HEK293 (cell line): ENCODE data around the gene RGL2.
A peak's percentile ranks its signal among the peaks of the same experiment; 100 is the strongest.

Source experiments
- GLIS1 ChIP-seq: fragments of 450-650 bp; formaldehyde crosslinking; IDR thresholded peaks from 2 replicates; pipeline ENCODE4 v1.5.1; 2016; ENCODE audit warnings: missing biosample characterization, missing genetic modification characterization
- IKZF3 ChIP-seq: fragments of 450-650 bp; IDR thresholded peaks from 2 replicates; pipeline ENCODE4 v1.5.0; 2018; ENCODE audit warnings: missing biosample characterization, mild to moderate bottlenecking, missing genetic modification characterization, moderate library complexity
- MEIS1 ChIP-seq: sonication (generic); formaldehyde crosslinking; IDR thresholded peaks from 2 replicates; pipeline ENCODE4 v1.8.1; 2022; ENCODE audit warnings: missing genetic modification reagents, mild to moderate bottlenecking, borderline replicate concordance
- PRDM1 ChIP-seq: fragments of 450-650 bp; formaldehyde crosslinking; IDR thresholded peaks from 2 replicates; pipeline ENCODE4; 2016; ENCODE audit warnings: missing biosample characterization, missing genetic modification characterization
- WT1 ChIP-seq: fragments of 450-650 bp; formaldehyde crosslinking; IDR thresholded peaks from 2 replicates; pipeline ENCODE4 v1.5.1; 2016; ENCODE audit warnings: missing biosample characterization, missing genetic modification characterization
- YY1 ChIP-seq: fragments of 450-650 bp; formaldehyde crosslinking; IDR thresholded peaks from 2 replicates; pipeline ENCODE4 v1.5.1; 2018; ENCODE audit warnings: missing biosample characterization, missing genetic modification characterization
- ZBTB17 ChIP-seq: fragments of 450-650 bp; formaldehyde crosslinking; IDR thresholded peaks from 2 replicates; pipeline ENCODE4 v1.5.1; 2016; ENCODE audit warnings: missing biosample characterization, missing genetic modification characterization
- ZBTB20 ChIP-seq: fragments of 450-650 bp; formaldehyde crosslinking; IDR thresholded peaks from 2 replicates; pipeline ENCODE4 v1.5.1; 2016; ENCODE audit warnings: missing biosample characterization, missing genetic modification characterization
- ZFP3 ChIP-seq: fragments of 450-650 bp; formaldehyde crosslinking; IDR thresholded peaks from 2 replicates; pipeline ENCODE4 v1.5.1; 2016; ENCODE audit warnings: low read depth, missing biosample characterization, missing genetic modification characterization
- ZIC2 ChIP-seq: fragments of 450-650 bp; formaldehyde crosslinking; IDR thresholded peaks from 2 replicates; pipeline ENCODE4 v1.5.1; 2016; ENCODE audit warnings: missing biosample characterization, missing genetic modification characterization
- ZNF175 ChIP-seq: fragments of 450-650 bp; formaldehyde crosslinking; IDR thresholded peaks from 2 replicates; pipeline ENCODE4 v1.5.1; 2016; ENCODE audit warnings: missing biosample characterization, missing genetic modification characterization
- ZNF341 ChIP-seq: fragments of 450-650 bp; formaldehyde crosslinking; IDR thresholded peaks from 2 replicates; pipeline ENCODE4; 2016; ENCODE audit warnings: low read depth, missing biosample characterization, missing genetic modification characterization
- ZNF394 ChIP-seq: fragments of 450-650 bp; formaldehyde crosslinking; IDR thresholded peaks from 2 replicates; pipeline ENCODE4 v1.5.1; 2016; ENCODE audit warnings: missing biosample characterization, missing genetic modification characterization, mild to moderate bottlenecking, moderate library complexity, borderline replicate concordance
- ZNF404 ChIP-seq: fragments of 450-650 bp; formaldehyde crosslinking; IDR thresholded peaks from 2 replicates; pipeline ENCODE4 v1.5.1; 2017; ENCODE audit warnings: missing biosample characterization, missing genetic modification characterization
- ZNF518A ChIP-seq: fragments of 450-650 bp; formaldehyde crosslinking; conservative IDR thresholded peaks from 2 replicates; pipeline ENCODE4 v1.5.1; 2016; ENCODE audit warnings: low read depth, missing biosample characterization, missing genetic modification characterization
- ZNF571 ChIP-seq: fragments of 450-650 bp; formaldehyde crosslinking; IDR thresholded peaks from 2 replicates; pipeline ENCODE4 v1.5.0; 2017; ENCODE audit warnings: missing biosample characterization, missing genetic modification characterization
- ZNF624 ChIP-seq: fragments of 450-650 bp; formaldehyde crosslinking; IDR thresholded peaks from 2 replicates; pipeline ENCODE4 v1.5.1; 2017; ENCODE audit warnings: missing biosample characterization, missing genetic modification characterization
- ZNF626 ChIP-seq: fragments of 450-650 bp; sonication (Bioruptor Pico); formaldehyde crosslinking; IDR thresholded peaks from 2 replicates; pipeline ENCODE4 v1.5.1; 2018; ENCODE audit warnings: missing biosample characterization, missing genetic modification characterization, inconsistent platforms
- ZNF654 ChIP-seq: fragments of 450-650 bp; formaldehyde crosslinking; IDR thresholded peaks from 2 replicates; pipeline ENCODE4 v1.5.1; 2016; ENCODE audit warnings: low read depth, missing biosample characterization, missing genetic modification characterization
- ZNF785 ChIP-seq: fragments of 450-650 bp; formaldehyde crosslinking; IDR thresholded peaks from 2 replicates; pipeline ENCODE4 v1.5.1; 2016; ENCODE audit warnings: missing biosample characterization, missing genetic modification characterization
- ZSCAN30 ChIP-seq: fragments of 450-650 bp; IDR thresholded peaks from 2 replicates; pipeline ENCODE4 v1.5.1; 2018; ENCODE audit warnings: missing biosample characterization, mild to moderate bottlenecking, missing genetic modification characterization, moderate library complexity
- TF ChIP-seq, protein P1 (sequence below): fragments of 450-650 bp; formaldehyde crosslinking; IDR thresholded peaks from 2 replicates; pipeline ENCODE4 v1.5.1; 2016; ENCODE audit warnings: missing biosample characterization, missing genetic modification characterization
- TF ChIP-seq, protein P2 (sequence below): IDR thresholded peaks from 2 replicates; pipeline ENCODE4 v1.6.1; 2011; ENCODE audit warnings: mild to moderate bottlenecking, low read depth, low read length, borderline replicate concordance
- TF ChIP-seq, protein P3 (sequence below): fragments of 450-650 bp; formaldehyde crosslinking; IDR thresholded peaks from 2 replicates; pipeline ENCODE4 v1.5.1; 2016; ENCODE audit warnings: missing biosample characterization, missing genetic modification characterization
- TF ChIP-seq, protein P4 (sequence below): fragments of 450-650 bp; formaldehyde crosslinking; IDR thresholded peaks from 2 replicates; pipeline ENCODE4 v1.5.1; 2016; ENCODE audit warnings: missing biosample characterization, missing genetic modification characterization
- TF ChIP-seq, protein P5 (sequence below): fragments of 450-650 bp; formaldehyde crosslinking; IDR thresholded peaks from 2 replicates; pipeline ENCODE4 v1.5.1; 2016; ENCODE audit warnings: missing biosample characterization, missing genetic modification characterization

Gene RGL2

DNA sequence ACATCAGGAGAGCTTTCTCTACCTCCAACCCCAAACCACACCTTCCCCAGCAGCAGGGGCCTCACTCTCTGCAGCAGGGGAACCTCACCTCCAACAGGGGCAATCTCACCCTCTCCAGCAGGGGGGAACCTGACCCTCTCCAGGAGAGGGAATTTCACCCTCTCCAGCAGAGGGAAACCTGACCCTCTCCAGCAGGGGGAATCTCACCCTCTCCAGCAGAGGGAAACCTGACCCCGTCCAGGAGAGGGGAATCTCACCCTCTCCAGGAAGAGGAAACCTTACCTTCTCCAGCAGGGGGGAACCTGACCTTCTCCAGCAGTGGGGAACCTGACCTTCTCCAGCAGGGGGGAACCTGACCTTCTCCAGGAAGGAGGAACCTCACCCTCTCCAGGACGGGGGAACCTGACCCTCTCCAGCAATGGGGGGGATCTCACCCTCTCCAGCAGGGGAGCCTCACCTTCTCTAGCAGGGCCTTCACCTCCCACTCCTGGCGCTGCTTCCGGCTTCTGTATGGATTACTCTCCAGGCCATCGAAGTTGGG lies 18.7 kb downstream of the RGL2 start (continued):
- TF ChIP-seq ZBTB17 (tag by site-specific recombination) (0 out of 2 replicates have a peak, but pooled peaks have one; percentile 46), ZNF624 (tag by site-specific recombination) (no peak), ZNF571 (no peak), PRDM1 (tag by site-specific recombination) (peak; percentile 92), ZNF404 (tag by site-specific recombination) (no peak), ZNF175 (tag by site-specific recombination) (no peak), IKZF3 (peak; percentile 92), ZIC2 (tag by site-specific recombination) (peak; percentile 99), ZNF394 (no peak), YY1 (tag by site-specific recombination) (no peak), ZBTB20 (0 out of 2 replicates have a peak, but pooled peaks have one; percentile 22), ZNF341 (tag by site-specific recombination) (peak; percentile 14; the same call in 1 of the 2 replicates), ZSCAN30 (0 out of 2 replicates have a peak, but pooled peaks have one; percentile 61), ZFP3 (tag by site-specific recombination) (no peak), ZNF626 (no peak), GLIS1 (tag by site-specific recombination) (peak; percentile 100), MEIS1 (no peak), WT1 (tag by site-specific recombination) (0 out of 2 replicates have a peak, but pooled peaks have one; percentile 24), ZNF654 (peak; percentile 72), ZNF785 (tag by site-specific recombination) (no peak), ZNF518A (tag by site-specific recombination) (no peak)
- TF ChIP-seq, protein P1, sequence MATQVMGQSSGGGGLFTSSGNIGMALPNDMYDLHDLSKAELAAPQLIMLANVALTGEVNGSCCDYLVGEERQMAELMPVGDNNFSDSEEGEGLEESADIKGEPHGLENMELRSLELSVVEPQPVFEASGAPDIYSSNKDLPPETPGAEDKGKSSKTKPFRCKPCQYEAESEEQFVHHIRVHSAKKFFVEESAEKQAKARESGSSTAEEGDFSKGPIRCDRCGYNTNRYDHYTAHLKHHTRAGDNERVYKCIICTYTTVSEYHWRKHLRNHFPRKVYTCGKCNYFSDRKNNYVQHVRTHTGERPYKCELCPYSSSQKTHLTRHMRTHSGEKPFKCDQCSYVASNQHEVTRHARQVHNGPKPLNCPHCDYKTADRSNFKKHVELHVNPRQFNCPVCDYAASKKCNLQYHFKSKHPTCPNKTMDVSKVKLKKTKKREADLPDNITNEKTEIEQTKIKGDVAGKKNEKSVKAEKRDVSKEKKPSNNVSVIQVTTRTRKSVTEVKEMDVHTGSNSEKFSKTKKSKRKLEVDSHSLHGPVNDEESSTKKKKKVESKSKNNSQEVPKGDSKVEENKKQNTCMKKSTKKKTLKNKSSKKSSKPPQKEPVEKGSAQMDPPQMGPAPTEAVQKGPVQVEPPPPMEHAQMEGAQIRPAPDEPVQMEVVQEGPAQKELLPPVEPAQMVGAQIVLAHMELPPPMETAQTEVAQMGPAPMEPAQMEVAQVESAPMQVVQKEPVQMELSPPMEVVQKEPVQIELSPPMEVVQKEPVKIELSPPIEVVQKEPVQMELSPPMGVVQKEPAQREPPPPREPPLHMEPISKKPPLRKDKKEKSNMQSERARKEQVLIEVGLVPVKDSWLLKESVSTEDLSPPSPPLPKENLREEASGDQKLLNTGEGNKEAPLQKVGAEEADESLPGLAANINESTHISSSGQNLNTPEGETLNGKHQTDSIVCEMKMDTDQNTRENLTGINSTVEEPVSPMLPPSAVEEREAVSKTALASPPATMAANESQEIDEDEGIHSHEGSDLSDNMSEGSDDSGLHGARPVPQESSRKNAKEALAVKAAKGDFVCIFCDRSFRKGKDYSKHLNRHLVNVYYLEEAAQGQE (tag by site-specific recombination), result no peak
- TF ChIP-seq, protein P2, sequence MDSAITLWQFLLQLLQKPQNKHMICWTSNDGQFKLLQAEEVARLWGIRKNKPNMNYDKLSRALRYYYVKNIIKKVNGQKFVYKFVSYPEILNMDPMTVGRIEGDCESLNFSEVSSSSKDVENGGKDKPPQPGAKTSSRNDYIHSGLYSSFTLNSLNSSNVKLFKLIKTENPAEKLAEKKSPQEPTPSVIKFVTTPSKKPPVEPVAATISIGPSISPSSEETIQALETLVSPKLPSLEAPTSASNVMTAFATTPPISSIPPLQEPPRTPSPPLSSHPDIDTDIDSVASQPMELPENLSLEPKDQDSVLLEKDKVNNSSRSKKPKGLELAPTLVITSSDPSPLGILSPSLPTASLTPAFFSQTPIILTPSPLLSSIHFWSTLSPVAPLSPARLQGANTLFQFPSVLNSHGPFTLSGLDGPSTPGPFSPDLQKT, result no peak
- TF ChIP-seq, protein P3, sequence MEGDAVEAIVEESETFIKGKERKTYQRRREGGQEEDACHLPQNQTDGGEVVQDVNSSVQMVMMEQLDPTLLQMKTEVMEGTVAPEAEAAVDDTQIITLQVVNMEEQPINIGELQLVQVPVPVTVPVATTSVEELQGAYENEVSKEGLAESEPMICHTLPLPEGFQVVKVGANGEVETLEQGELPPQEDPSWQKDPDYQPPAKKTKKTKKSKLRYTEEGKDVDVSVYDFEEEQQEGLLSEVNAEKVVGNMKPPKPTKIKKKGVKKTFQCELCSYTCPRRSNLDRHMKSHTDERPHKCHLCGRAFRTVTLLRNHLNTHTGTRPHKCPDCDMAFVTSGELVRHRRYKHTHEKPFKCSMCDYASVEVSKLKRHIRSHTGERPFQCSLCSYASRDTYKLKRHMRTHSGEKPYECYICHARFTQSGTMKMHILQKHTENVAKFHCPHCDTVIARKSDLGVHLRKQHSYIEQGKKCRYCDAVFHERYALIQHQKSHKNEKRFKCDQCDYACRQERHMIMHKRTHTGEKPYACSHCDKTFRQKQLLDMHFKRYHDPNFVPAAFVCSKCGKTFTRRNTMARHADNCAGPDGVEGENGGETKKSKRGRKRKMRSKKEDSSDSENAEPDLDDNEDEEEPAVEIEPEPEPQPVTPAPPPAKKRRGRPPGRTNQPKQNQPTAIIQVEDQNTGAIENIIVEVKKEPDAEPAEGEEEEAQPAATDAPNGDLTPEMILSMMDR (tag by site-specific recombination), result peak; percentile 99
- TF ChIP-seq, protein P4, sequence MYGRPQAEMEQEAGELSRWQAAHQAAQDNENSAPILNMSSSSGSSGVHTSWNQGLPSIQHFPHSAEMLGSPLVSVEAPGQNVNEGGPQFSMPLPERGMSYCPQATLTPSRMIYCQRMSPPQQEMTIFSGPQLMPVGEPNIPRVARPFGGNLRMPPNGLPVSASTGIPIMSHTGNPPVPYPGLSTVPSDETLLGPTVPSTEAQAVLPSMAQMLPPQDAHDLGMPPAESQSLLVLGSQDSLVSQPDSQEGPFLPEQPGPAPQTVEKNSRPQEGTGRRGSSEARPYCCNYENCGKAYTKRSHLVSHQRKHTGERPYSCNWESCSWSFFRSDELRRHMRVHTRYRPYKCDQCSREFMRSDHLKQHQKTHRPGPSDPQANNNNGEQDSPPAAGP (tag by site-specific recombination), result 0 out of 2 replicates have a peak, but pooled peaks have one; percentile 37
- TF ChIP-seq, protein P5, sequence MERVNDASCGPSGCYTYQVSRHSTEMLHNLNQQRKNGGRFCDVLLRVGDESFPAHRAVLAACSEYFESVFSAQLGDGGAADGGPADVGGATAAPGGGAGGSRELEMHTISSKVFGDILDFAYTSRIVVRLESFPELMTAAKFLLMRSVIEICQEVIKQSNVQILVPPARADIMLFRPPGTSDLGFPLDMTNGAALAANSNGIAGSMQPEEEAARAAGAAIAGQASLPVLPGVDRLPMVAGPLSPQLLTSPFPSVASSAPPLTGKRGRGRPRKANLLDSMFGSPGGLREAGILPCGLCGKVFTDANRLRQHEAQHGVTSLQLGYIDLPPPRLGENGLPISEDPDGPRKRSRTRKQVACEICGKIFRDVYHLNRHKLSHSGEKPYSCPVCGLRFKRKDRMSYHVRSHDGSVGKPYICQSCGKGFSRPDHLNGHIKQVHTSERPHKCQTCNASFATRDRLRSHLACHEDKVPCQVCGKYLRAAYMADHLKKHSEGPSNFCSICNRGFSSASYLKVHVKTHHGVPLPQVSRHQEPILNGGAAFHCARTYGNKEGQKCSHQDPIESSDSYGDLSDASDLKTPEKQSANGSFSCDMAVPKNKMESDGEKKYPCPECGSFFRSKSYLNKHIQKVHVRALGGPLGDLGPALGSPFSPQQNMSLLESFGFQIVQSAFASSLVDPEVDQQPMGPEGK (tag by site-specific recombination), result peak; percentile 57
